PC-3 (cell line): ENCODE results near the gene PLPPR5. TPM values are rescaled to one million over a fixed set of nuclear protein-coding genes. Genes with fewer than 3 reads are reported as not detected.

ENCODE experiments used
- ATAC-seq: fragments of 200-7000 bp; cut with Tn5 transposase; 2 replicates; pipeline ENCODE4 v1.9.1; 2020; ENCODE audit warnings: mild to moderate bottlenecking, moderate library complexity
- BruUV-seq: library from RNA; stranded (reverse); fragments of 400-500 nt; replicated peaks from 2 replicates; lab custom pipeline; 2021; lab: Mats Ljungman, UMichigan
- CTCF ChIA-PET: fragments of 300-600 bp; sonication (Branson Sonifier 250); formaldehyde crosslinking; loops from one replicate; lab custom pipeline; 2022; ENCODE audit warnings: antibody characterized with exemption; lab: Charles Lee
- POLR2A ChIA-PET: fragments of 300-600 bp; sonication (Branson Sonifier 250); formaldehyde crosslinking; loops from one replicate; lab custom pipeline; 2022; ENCODE audit warnings: antibody characterized with exemption; ENCODE audit not compliant: unreplicated experiment; lab: Charles Lee
- DNase-seq: peaks from one replicate; pipeline ENCODE4 v3.0.0-alpha.2; 2015
- H2AFZ ChIP-seq: fragments of 300-600 bp; sonication (generic); 2 replicates; pipeline ENCODE4 v1.6.0; 2016; ENCODE audit warnings: antibody characterized with exemption, low read length
- H3F3A ChIP-seq: fragments of 300-600 bp; sonication (generic); one replicate; pipeline ENCODE4 v1.6.0; 2017; ENCODE audit warnings: antibody characterized with exemption, low read length, control low read depth, mild to moderate bottlenecking; ENCODE audit not compliant: unreplicated experiment
- H3K27ac ChIP-seq: fragments of 300-600 bp; sonication (generic); 2 replicates; pipeline ENCODE4 v1.5.1; 2016; ENCODE audit warnings: mild to moderate bottlenecking, low read length
- H3K27me3 ChIP-seq: fragments of 300-600 bp; sonication (generic); 2 replicates; pipeline ENCODE4 v1.6.1; 2016; ENCODE audit warnings: low read length, mixed read lengths
- H3K36me3 ChIP-seq: fragments of 300-600 bp; sonication (generic); 2 replicates; pipeline ENCODE4 v1.6.1; 2016; ENCODE audit warnings: low read depth, mixed run types, low read length, mixed read lengths
- H3K4me1 ChIP-seq: fragments of 300-600 bp; sonication (generic); 2 replicates; pipeline ENCODE4 v1.5.1; 2016; ENCODE audit warnings: low read length; ENCODE audit not compliant: insufficient read depth
- H3K4me2 ChIP-seq: fragments of 300-600 bp; sonication (generic); 2 replicates; pipeline ENCODE4 v1.6.0; 2016; ENCODE audit warnings: low read length
- H3K4me3 ChIP-seq: fragments of 300-600 bp; sonication (generic); 2 replicates; pipeline ENCODE4 v1.5.1; 2016; ENCODE audit warnings: mild to moderate bottlenecking, low read length, mixed read lengths
- H3K79me2 ChIP-seq: fragments of 300-600 bp; sonication (generic); 2 replicates; pipeline ENCODE4 v1.6.1; 2017; ENCODE audit warnings: low read length, mixed read lengths
- H3K9ac ChIP-seq: fragments of 300-600 bp; sonication (generic); 2 replicates; pipeline ENCODE4 v1.6.0; 2016; ENCODE audit warnings: mild to moderate bottlenecking, low read length
- H3K9me2 ChIP-seq: fragments of 300-600 bp; sonication (generic); replicated peaks from 2 replicates; pipeline ENCODE4 v1.6.1; 2016; ENCODE audit warnings: mixed run types, low read length, mixed read lengths
- H3K9me3 ChIP-seq: fragments of 300-600 bp; sonication (generic); 2 replicates; pipeline ENCODE4 v1.6.1; 2016; ENCODE audit warnings: low read length, mixed read lengths
- H4K20me1 ChIP-seq: fragments of 300-600 bp; sonication (generic); 2 replicates; pipeline ENCODE4 v1.6.1; 2016; ENCODE audit warnings: low read length, mixed read lengths
- EZH2 ChIP-seq: fragments of 300-600 bp; sonication (generic); IDR thresholded peaks from one replicate; pipeline ENCODE4 v1.6.1; 2017; ENCODE audit warnings: antibody characterized with exemption, mild to moderate bottlenecking, low read length; ENCODE audit not compliant: unreplicated experiment
- EZH2phosphoT487 ChIP-seq: fragments of 300-600 bp; sonication (generic); IDR thresholded peaks from 2 replicates; pipeline ENCODE4 v1.6.1; 2018; ENCODE audit warnings: mild to moderate bottlenecking, antibody characterized with exemption, low read length, borderline replicate concordance
- intact Hi-C: fragments of 100-400 bp; cut with micrococcal nuclease; formaldehyde crosslinking; loops from 2 replicates; pipeline ENCODE4 v1.9.0; 2023
- total RNA-seq: library from RNA; depleted of rRNA; stranded (reverse); fragments of >200 nt; gene quantifications from 2 replicates; pipeline ENCODE4 v1.2.3, GENCODE V29; 2014
- TF ChIP-seq, protein P1 (sequence below): fragments of 300-600 bp; sonication (generic); conservative IDR thresholded peaks from 2 replicates; pipeline ENCODE4 v1.5.1; 2017; ENCODE audit warnings: antibody characterized with exemption, low read depth, mild to moderate bottlenecking, low read length

Gene PLPPR5
- total RNA-seq, 1 experiment from 2014 or later: 2.1 TPM

DNA sequence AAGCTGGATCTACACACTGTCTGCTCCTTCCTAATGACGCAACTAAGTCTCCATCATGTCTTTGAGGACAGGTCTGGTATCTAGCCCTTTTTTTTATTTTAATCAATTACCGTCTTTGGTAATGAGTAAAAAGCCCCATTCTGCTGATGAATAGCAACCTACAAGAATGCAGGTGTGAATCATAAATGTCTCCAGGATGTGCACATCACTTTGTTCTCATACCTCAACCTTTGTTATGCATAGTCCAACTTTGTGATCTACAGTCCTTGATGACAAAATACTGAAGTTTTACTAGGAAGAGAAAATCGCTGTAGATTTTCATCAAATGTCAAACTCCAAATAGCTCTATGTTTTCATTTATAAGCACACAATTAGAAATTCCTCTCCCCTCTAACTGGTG lies 39.3 kb downstream of the PLPPR5 start:
- CTCF ChIA-PET: no interaction called here

DNA sequence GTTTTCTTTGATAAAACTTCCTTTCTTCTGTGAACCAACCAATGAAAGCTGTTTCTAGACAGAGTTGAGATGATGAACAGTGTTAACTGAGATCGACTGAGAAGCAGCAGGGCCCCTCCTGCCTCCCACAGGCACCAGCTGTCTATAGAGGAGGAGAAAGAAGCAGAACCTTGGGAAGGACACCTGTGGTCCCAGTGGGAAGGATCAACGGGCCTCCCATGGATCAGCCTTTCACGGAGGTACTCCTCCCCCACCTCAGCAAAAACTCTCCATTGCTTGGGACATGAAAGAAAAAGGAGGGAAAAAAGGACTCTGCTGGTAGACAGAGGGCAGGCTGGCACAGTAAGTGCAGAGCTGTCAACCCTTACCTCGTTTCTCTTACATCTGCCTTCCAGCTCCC lies 40.5 kb downstream of the PLPPR5 start:
- Histone ChIP-seq H3K9me2 (no peaks in the 10 kb centered on the region), H3K4me1 (peaks cover 14% of the 10 kb centered on the region), H3K4me2 (no peak overlapping the region), H3K27me3 (no peaks in the 10 kb centered on the region), H4K20me1 (no peaks in the 10 kb centered on the region), H3K27ac (no peak overlapping the region), H3F3A (no peaks in the 10 kb centered on the region), H3K9ac (no peak overlapping the region), H3K79me2 (no peaks in the 10 kb centered on the region), H3K36me3 (no peaks in the 10 kb centered on the region), H2AFZ (no peak overlapping the region), H3K4me3 (no peak overlapping the region), H3K9me3 (no peaks in the 10 kb centered on the region)
- ChIA-PET CTCF (no interaction called here), POLR2A (no interaction called here)
- no peak for TF ChIP-seq EZH2
- TF ChIP-seq EZH2phosphoT487: no peak
- no peak for ATAC-seq
- intact Hi-C loops: no loop called here
- no TSS peak for BruUV-seq
- no peak for DNase-seq

More for the DNA sequence above, 39.3 kb downstream of the PLPPR5 start:
- no peak for ATAC-seq
- H3K4me2 ChIP-seq: no peak overlapping the region
- no peak overlapping the region for H2AFZ ChIP-seq
- intact Hi-C loops: no loop called here
- no peak overlapping the region for H3K4me3 ChIP-seq
- DNase-seq: no peak
- H4K20me1 ChIP-seq: no peaks in the 10 kb centered on the region
- H3K27ac ChIP-seq: no peak overlapping the region
- no peaks in the 10 kb centered on the region for H3K9me2 ChIP-seq
- H3K27me3 ChIP-seq: no peaks in the 10 kb centered on the region
- no peaks in the 10 kb centered on the region for H3K9me3 ChIP-seq
- peaks cover 14% of the 10 kb centered on the region for H3K4me1 ChIP-seq
- POLR2A ChIA-PET: interaction anchor here (0.6 kb wide), 1 partner anchor 25 kb away, joined by 3 read pairs; no protein-coding TSS in a partner anchor
- BruUV-seq: no TSS peak
- H3K79me2 ChIP-seq: no peaks in the 10 kb centered on the region
- no peaks in the 10 kb centered on the region for H3K36me3 ChIP-seq
- TF ChIP-seq EZH2phosphoT487: no peak
- TF ChIP-seq, protein P1, sequence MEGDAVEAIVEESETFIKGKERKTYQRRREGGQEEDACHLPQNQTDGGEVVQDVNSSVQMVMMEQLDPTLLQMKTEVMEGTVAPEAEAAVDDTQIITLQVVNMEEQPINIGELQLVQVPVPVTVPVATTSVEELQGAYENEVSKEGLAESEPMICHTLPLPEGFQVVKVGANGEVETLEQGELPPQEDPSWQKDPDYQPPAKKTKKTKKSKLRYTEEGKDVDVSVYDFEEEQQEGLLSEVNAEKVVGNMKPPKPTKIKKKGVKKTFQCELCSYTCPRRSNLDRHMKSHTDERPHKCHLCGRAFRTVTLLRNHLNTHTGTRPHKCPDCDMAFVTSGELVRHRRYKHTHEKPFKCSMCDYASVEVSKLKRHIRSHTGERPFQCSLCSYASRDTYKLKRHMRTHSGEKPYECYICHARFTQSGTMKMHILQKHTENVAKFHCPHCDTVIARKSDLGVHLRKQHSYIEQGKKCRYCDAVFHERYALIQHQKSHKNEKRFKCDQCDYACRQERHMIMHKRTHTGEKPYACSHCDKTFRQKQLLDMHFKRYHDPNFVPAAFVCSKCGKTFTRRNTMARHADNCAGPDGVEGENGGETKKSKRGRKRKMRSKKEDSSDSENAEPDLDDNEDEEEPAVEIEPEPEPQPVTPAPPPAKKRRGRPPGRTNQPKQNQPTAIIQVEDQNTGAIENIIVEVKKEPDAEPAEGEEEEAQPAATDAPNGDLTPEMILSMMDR: no peak
- no peak for TF ChIP-seq EZH2
- no peaks in the 10 kb centered on the region for H3F3A ChIP-seq
- H3K9ac ChIP-seq: no peak overlapping the region

DNA sequence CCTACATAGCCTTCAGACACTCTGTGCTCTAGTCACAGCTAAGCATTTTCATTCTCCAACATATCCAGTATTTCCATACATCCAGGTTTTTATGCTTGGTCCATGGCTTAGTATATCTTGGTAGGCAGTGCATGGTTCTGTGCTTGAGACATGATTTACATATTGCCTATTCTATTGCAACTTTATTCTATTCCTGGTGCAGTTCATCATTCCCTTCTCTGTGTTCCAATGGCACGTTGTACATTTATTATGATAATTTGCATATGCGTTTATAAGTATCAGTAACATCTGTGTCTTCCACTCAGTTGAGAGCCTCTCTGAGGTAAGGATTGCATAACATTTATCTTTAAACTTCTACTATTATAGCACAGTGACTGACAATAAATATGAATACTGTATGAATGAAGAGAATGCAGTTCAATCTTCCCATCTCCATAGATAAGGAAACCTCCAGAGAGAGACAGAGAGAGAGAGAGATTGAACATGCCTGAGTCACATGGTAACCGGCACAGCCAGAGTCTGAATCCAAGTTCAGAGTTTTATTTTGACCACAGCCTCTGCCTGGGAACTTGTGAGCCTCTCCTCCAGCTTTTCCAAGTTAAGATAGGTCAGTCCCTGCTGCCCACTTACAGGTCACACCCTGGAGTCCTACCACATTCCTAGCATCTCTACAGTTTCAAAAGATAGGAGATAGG lies 41.5 kb downstream of the PLPPR5 start:
- intact Hi-C loops: no loop called here
- Histone ChIP-seq H3K9me3 (no peaks in the 10 kb centered on the region), H2AFZ (no peak overlapping the region), H3K4me1 (peaks cover 14% of the 10 kb centered on the region), H3K27me3 (no peaks in the 10 kb centered on the region), H3K79me2 (no peaks in the 10 kb centered on the region), H4K20me1 (no peaks in the 10 kb centered on the region), H3F3A (no peaks in the 10 kb centered on the region), H3K9me2 (no peaks in the 10 kb centered on the region), H3K9ac (no peak overlapping the region), H3K36me3 (no peaks in the 10 kb centered on the region), H3K4me3 (no peak overlapping the region), H3K4me2 (no peak overlapping the region), H3K27ac (no peak overlapping the region)
- BruUV-seq: no TSS peak
- ChIA-PET CTCF (no interaction called here), POLR2A (no interaction called here)
- DNase-seq: no peak
- TF ChIP-seq EZH2 (no peak), EZH2phosphoT487 (no peak)
- TF ChIP-seq, protein P1: no peak
- no peak for ATAC-seq
